Medulla oblongata (tissue), 1 donor: ENCODE data around the gene ADAMTS12.
A peak's percentile ranks its signal among the peaks of the same experiment; 100 is the strongest.
"Not testable (repeated sequence)": the region's sequence is repeated elsewhere in the genome, so short reads cannot be mapped to it uniquely, and the experiment has no call there.

Experiments
- DNase-seq: peaks from one replicate; pipeline ENCODE4 v3.0.0-alpha.2; 2015; ENCODE audit errors: extremely low spot score

ADAMTS12 gene

GRCh38 chr5:33592245-33592644, 299.5 kb downstream of the ADAMTS12 start:
- no peak for DNase-seq

- no peak for DNase-seq
Observed at GRCh38 chr5:33588654-33589372, 303.0 kb downstream of the ADAMTS12 start.

- DNase-seq: no peak
Observed at GRCh38 chr5:33583332-33583731, 308.5 kb downstream of the ADAMTS12 start.

- DNase-seq: no peak
Observed at GRCh38 chr5:33582417-33582816, 309.4 kb downstream of the ADAMTS12 start.

- no peak for DNase-seq
Observed at GRCh38 chr5:33579789-33580188, 312.0 kb downstream of the ADAMTS12 start.

- no peak for DNase-seq
Observed at GRCh38 chr5:33579152-33579551, 312.6 kb downstream of the ADAMTS12 start.

- DNase-seq: no peak
Observed at GRCh38 chr5:33576726-33577590, 314.8 kb downstream of the ADAMTS12 start.

GRCh38 chr5:33565324-33565723, 326.5 kb downstream of the ADAMTS12 start:
- DNase-seq: peak; percentile 54

- DNase-seq: no peak
Observed at GRCh38 chr5:33563983-33564908, 327.5 kb downstream of the ADAMTS12 start.

- no peak for DNase-seq
Observed at GRCh38 chr5:33563530-33563929, 328.3 kb downstream of the ADAMTS12 start.

- DNase-seq: no peak
Observed at GRCh38 chr5:33558489-33558888, 333.3 kb downstream of the ADAMTS12 start.

GRCh38 chr5:33557605-33558004, 334.2 kb downstream of the ADAMTS12 start:
- no peak for DNase-seq

- no peak for DNase-seq
Observed at GRCh38 chr5:33556330-33557328, 335.2 kb downstream of the ADAMTS12 start.

GRCh38 chr5:33549982-33550567, 341.7 kb downstream of the ADAMTS12 start:
- no peak for DNase-seq

- not testable (repeated sequence) for DNase-seq
Observed at GRCh38 chr5:33539790-33540189, 352.0 kb downstream of the ADAMTS12 start.

- DNase-seq: no peak
Observed at GRCh38 chr5:33539212-33539611, 352.6 kb downstream of the ADAMTS12 start.

- no peak for DNase-seq
Observed at GRCh38 chr5:33538201-33538600, 353.6 kb downstream of the ADAMTS12 start.

- DNase-seq: no peak
Observed at GRCh38 chr5:33537240-33537639, 354.6 kb downstream of the ADAMTS12 start.

- no peak for DNase-seq
Observed at GRCh38 chr5:33536802-33537201, 355.0 kb downstream of the ADAMTS12 start.

GRCh38 chr5:33531824-33532223, 360.0 kb downstream of the ADAMTS12 start:
- peak; percentile 4 for DNase-seq

GRCh38 chr5:33531037-33531298, 360.8 kb downstream of the ADAMTS12 start:
- DNase-seq: no peak
